GM18858 (cell line): ENCODE measurements around the gene MAP7D2.
A peak's percentile ranks its signal among the peaks of the same experiment; 100 is the strongest.

ENCODE experiments used
- ATAC-seq: cut with Tn5 transposase; IDR thresholded peaks from one replicate; pipeline ENCODE4 v1.9.1; 2021; ENCODE audit not compliant: unreplicated experiment

Gene MAP7D2

GRCh38 chrX:20116087-20116576 is 575 bp downstream of the MAP7D2 start:
- no peak for ATAC-seq

- ATAC-seq, result no peak
Observed at GRCh38 chrX:20112022-20112774, 4.5 kb downstream of the MAP7D2 start.

GRCh38 chrX:20111271-20111670 is 5.4 kb downstream of the MAP7D2 start:
- ATAC-seq, result no peak

GRCh38 chrX:20101934-20102581 is 14.6 kb downstream of the MAP7D2 start:
- no peak for ATAC-seq

GRCh38 chrX:20091499-20091898 is 25.2 kb downstream of the MAP7D2 start:
- ATAC-seq, result no peak

- ATAC-seq, result no peak
Observed at GRCh38 chrX:20089845-20090244, 26.9 kb downstream of the MAP7D2 start.

GRCh38 chrX:20080277-20080676 is 36.4 kb downstream of the MAP7D2 start:
- ATAC-seq, result no peak

GRCh38 chrX:20071511-20072079 is 45.1 kb downstream of the MAP7D2 start:
- ATAC-seq, result no peak

- no peak for ATAC-seq
Observed at GRCh38 chrX:20067709-20068561, 48.8 kb downstream of the MAP7D2 start.

GRCh38 chrX:20066968-20067708 is 49.6 kb downstream of the MAP7D2 start:
- no peak for ATAC-seq

GRCh38 chrX:20063716-20064351 is 52.9 kb downstream of the MAP7D2 start:
- ATAC-seq, result no peak

GRCh38 chrX:20063153-20063552 is 53.6 kb downstream of the MAP7D2 start:
- no peak for ATAC-seq

- no peak for ATAC-seq
Observed at GRCh38 chrX:20061855-20062254, 54.9 kb downstream of the MAP7D2 start.

- ATAC-seq, result peak; percentile 72
Observed at GRCh38 chrX:20060961-20061748, 55.6 kb downstream of the MAP7D2 start.

- ATAC-seq, result no peak
Observed at GRCh38 chrX:20059467-20060128, 57.1 kb downstream of the MAP7D2 start.

GRCh38 chrX:20057479-20057878 is 59.2 kb downstream of the MAP7D2 start:
- ATAC-seq, result no peak

GRCh38 chrX:20056704-20057103 is 60.0 kb downstream of the MAP7D2 start:
- ATAC-seq, result no peak

GRCh38 chrX:20053537-20053936 is 63.2 kb downstream of the MAP7D2 start:
- no peak for ATAC-seq

- no peak for ATAC-seq
Observed at GRCh38 chrX:20046864-20047263, 69.8 kb downstream of the MAP7D2 start.
